DND-41 (cell line): ENCODE results near the gene KICS2.

Experiments
- CTCF ChIP-seq: IDR thresholded peaks from 2 replicates; pipeline ENCODE4 v1.5.1; 2012; ENCODE audit warnings: borderline replicate concordance, low read length, moderate library complexity, mild to moderate bottlenecking; ENCODE audit not compliant: poor library complexity, severe bottlenecking; ENCODE audit errors: extremely low read depth
- EZH2 ChIP-seq: IDR thresholded peaks from 3 replicates; pipeline ENCODE4 v1.6.1; 2012; ENCODE audit warnings: borderline replicate concordance, low read depth, mild to moderate bottlenecking, moderate library complexity, low read length, inconsistent platforms; ENCODE audit not compliant: severe bottlenecking

DNA sequence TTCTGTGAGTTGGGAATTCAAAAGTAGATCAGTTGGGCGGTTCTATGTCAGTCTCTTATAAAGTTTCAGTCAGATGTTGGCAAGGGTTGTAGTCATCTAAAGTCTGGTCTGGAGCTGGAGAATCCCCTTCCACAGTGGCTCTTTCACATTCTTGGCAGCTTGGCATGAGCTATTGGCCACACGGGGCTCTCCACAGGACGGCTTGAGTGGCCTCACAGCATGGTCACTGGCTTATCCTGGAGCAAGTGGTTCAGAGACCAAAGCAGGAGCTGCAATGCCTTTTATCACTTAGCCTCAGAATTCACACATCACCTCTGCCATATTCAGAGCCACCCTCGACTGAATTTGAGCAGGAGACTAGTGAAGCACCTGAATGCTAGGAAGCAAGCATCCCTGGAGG, 7.1 kb upstream of the KICS2 start:
- TF ChIP-seq CTCF (no peak), EZH2 (no peak)
